Measurements from ENCODE around the gene GRB14.

GRB14 gene

DNA sequence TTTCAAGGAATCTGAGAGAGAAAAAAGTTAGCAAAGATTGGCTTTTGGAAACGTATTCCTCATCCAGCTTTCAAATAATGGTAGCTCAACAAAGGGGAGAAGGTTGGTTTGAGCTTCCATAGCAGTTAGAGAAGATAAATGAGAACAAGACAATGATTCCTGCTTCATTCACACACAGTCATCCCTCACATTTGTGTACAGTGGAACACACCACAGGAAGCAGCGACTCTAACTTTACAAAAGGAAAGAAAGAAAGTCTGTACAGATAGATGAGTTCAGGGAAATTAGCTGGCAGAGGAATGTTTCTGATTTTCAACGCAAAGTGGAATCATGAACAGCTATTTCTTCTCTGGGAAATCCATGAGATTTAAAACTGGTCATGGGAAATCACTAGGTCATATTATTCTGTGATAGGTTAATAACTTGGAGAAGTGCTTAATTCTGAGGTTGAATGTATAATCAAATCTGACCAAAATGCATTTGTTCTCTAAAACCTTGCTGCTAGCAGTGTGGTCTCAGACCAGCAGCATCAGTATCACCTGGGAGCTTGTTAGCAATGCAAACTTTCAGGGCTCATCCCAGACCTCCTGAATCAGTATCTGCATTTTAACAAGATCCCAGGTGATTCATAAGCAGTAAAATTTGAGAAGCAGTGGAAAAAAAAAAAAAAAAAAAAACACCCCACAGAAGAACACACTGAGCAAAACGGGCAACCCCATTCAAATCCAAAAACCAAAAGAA, 112.0 kb downstream of the GRB14 start:
- H3K4me3 ChIP-seq (IDR thresholded peaks at IDR 0.05; ENCODE audit: insufficient read depth, low read depth, low read length) = no peak overlapping the region
- no peaks in the 10 kb centered on the region for H4K20me1 ChIP-seq (ENCODE audit: insufficient read depth)
- no peak overlapping the region for H3K4me2 ChIP-seq
- H3K27me3 ChIP-seq (ENCODE audit: insufficient read depth, low read depth) = no peaks in the 10 kb centered on the region
- no peak overlapping the region for H3K27ac ChIP-seq
- TF ChIP-seq, protein P1, sequence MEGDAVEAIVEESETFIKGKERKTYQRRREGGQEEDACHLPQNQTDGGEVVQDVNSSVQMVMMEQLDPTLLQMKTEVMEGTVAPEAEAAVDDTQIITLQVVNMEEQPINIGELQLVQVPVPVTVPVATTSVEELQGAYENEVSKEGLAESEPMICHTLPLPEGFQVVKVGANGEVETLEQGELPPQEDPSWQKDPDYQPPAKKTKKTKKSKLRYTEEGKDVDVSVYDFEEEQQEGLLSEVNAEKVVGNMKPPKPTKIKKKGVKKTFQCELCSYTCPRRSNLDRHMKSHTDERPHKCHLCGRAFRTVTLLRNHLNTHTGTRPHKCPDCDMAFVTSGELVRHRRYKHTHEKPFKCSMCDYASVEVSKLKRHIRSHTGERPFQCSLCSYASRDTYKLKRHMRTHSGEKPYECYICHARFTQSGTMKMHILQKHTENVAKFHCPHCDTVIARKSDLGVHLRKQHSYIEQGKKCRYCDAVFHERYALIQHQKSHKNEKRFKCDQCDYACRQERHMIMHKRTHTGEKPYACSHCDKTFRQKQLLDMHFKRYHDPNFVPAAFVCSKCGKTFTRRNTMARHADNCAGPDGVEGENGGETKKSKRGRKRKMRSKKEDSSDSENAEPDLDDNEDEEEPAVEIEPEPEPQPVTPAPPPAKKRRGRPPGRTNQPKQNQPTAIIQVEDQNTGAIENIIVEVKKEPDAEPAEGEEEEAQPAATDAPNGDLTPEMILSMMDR (conservative IDR thresholded peaks at IDR 0.05; ENCODE audit: low read depth, low read length) = no peak
- no peak overlapping the region for H3K9ac ChIP-seq
- H3K4me1 ChIP-seq (ENCODE audit: low read depth, poor library complexity, severe bottlenecking) = no peaks in the 10 kb centered on the region
- H2AFZ ChIP-seq (ENCODE audit: low read depth) = no peak overlapping the region
- no peaks in the 10 kb centered on the region for H3K79me2 ChIP-seq (ENCODE audit: insufficient read depth, low read depth)
- H3K36me3 ChIP-seq (ENCODE audit: insufficient read depth) = no peaks in the 10 kb centered on the region

DNA sequence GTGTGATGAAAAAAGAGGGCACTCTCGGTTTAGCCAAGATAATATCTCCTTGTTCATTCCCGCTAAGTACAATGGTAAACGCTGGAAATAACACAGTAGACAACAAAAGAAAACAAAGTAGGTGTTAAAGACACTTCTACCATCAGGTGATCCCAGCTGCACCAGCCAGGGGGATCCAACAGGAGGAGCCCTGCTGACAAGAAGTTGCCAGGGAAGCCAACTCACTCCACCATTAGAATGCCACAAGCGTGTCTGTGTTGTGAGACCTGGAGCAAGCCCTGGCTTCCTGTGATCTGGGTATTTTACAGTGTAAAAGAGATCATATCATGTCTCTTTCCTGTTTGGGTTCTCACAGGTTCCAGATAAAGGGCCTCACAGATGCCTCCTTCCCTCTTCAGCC, 117.0 kb downstream of the GRB14 start:
- H3K4me1 ChIP-seq (ENCODE audit: low read depth, poor library complexity, severe bottlenecking) = no peaks in the 10 kb centered on the region
- TF ChIP-seq, protein P1 (conservative IDR thresholded peaks at IDR 0.05; ENCODE audit: low read depth, low read length) = no peak

DNA sequence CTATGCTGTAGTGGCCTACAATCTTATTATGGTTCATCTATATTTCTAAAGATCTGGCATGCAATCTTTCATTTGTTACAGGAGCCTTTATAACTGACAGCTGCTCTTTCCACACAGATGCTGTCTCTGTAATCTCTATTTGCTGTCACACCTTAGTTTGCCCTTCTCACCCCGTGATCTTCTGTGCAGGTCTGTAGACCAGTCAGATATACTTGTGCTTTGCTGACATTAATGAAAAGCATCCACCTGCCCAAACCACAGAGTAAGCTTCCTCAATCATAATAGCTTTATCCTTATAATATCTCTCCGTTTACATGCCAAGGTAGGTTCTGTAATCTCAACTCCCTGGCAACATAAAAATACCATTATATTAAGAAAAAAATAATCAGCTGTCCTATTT, 122.4 kb downstream of the GRB14 start:
- TF ChIP-seq, protein P1 (conservative IDR thresholded peaks at IDR 0.05; ENCODE audit: low read depth, low read length) = no peak

More for the DNA sequence above, 117.0 kb downstream of the GRB14 start:
- Histone ChIP-seq H3K36me3 (ENCODE audit: insufficient read depth) (no peaks in the 10 kb centered on the region), H3K27me3 (ENCODE audit: insufficient read depth, low read depth) (no peaks in the 10 kb centered on the region), H3K4me3 (IDR thresholded peaks at IDR 0.05; ENCODE audit: insufficient read depth, low read depth, low read length) (no peak overlapping the region), H4K20me1 (ENCODE audit: insufficient read depth) (no peaks in the 10 kb centered on the region), H2AFZ (ENCODE audit: low read depth) (no peak overlapping the region), H3K27ac (no peak overlapping the region), H3K4me2 (no peak overlapping the region), H3K79me2 (ENCODE audit: insufficient read depth, low read depth) (no peaks in the 10 kb centered on the region), H3K9ac (no peak overlapping the region)

DNA sequence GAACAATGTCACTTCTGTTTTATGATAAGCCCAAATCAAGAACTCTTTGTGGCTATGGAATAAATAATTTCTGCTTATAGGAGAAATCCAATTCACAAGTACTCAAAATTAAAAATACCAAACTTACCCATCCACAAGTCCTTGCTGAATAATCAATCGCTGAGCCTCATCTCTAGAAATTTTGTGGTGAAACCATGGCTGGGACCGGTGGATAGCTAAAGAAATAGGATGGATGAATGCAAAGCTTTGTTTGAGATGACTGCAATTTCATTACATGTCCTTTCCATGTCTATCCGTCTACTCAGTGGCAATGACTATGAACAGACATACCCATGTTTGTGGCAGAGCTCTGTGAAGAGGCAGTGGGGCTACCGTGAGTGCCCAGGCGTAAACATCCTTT, 124.4 kb downstream of the GRB14 start:
- no peak overlapping the region for H2AFZ ChIP-seq (ENCODE audit: low read depth)
- H4K20me1 ChIP-seq (ENCODE audit: insufficient read depth) = no peaks in the 10 kb centered on the region
- no peaks in the 10 kb centered on the region for H3K27me3 ChIP-seq (ENCODE audit: insufficient read depth, low read depth)
- H3K27ac ChIP-seq = no peak overlapping the region
- H3K9ac ChIP-seq = no peak overlapping the region
- no peaks in the 10 kb centered on the region for H3K4me1 ChIP-seq (ENCODE audit: low read depth, poor library complexity, severe bottlenecking)
- TF ChIP-seq, protein P1 (conservative IDR thresholded peaks at IDR 0.05; ENCODE audit: low read depth, low read length) = no peak
- H3K36me3 ChIP-seq (ENCODE audit: insufficient read depth) = no peaks in the 10 kb centered on the region
- H3K4me3 ChIP-seq (IDR thresholded peaks at IDR 0.05; ENCODE audit: insufficient read depth, low read depth, low read length) = no peak overlapping the region
- H3K4me2 ChIP-seq = no peak overlapping the region
- H3K79me2 ChIP-seq (ENCODE audit: insufficient read depth, low read depth) = no peaks in the 10 kb centered on the region

More for the DNA sequence above, 122.4 kb downstream of the GRB14 start:
- no peak overlapping the region for H3K9ac ChIP-seq
- H3K36me3 ChIP-seq (ENCODE audit: insufficient read depth) = no peaks in the 10 kb centered on the region
- no peak overlapping the region for H3K4me3 ChIP-seq (IDR thresholded peaks at IDR 0.05; ENCODE audit: insufficient read depth, low read depth, low read length)
- no peak overlapping the region for H3K27ac ChIP-seq
- H3K27me3 ChIP-seq (ENCODE audit: insufficient read depth, low read depth) = no peaks in the 10 kb centered on the region
- H4K20me1 ChIP-seq (ENCODE audit: insufficient read depth) = no peaks in the 10 kb centered on the region
- H3K79me2 ChIP-seq (ENCODE audit: insufficient read depth, low read depth) = no peaks in the 10 kb centered on the region
- no peaks in the 10 kb centered on the region for H3K4me1 ChIP-seq (ENCODE audit: low read depth, poor library complexity, severe bottlenecking)
- no peak overlapping the region for H3K4me2 ChIP-seq
- no peak overlapping the region for H2AFZ ChIP-seq (ENCODE audit: low read depth)
